ENCODE data around the gene HPS3. TPM values are rescaled to one million over a fixed set of nuclear protein-coding genes. Genes with fewer than 3 reads are reported as not detected.

The HPS3 gene
- total RNA-seq, 2 experiments from 2014 or later: 26.2 to 38.8 TPM

GRCh38 chr3:149167898-149168297 is 38.5 kb downstream of the HPS3 start:
- Histone ChIP-seq H3K27ac (ENCODE audit: low read depth, low read length, poor library complexity, severe bottlenecking) (no peak overlapping the region), H2AFZ (ENCODE audit: low read length) (no peak overlapping the region), H4K20me1 (ENCODE audit: insufficient read depth, low read length) (no peaks in the 10 kb centered on the region), H3K9me3 (ENCODE audit: low read length) (no peaks in the 10 kb centered on the region), H3K79me2 (ENCODE audit: insufficient read depth, low read depth, low read length) (no peaks in the 10 kb centered on the region), H3K36me3 (ENCODE audit: insufficient read depth, low read length) (peaks cover 94% of the 10 kb centered on the region), H3K4me2 (ENCODE audit: low read length) (no peak overlapping the region), H3K9me2 (ENCODE audit: insufficient read depth, low read length) (no peaks in the 10 kb centered on the region), H3K4me1 (ENCODE audit: insufficient read depth, low read length, poor library complexity, severe bottlenecking) (peaks cover 5% of the 10 kb centered on the region), H3K4me3 (ENCODE audit: low read depth, low read length, poor library complexity, severe bottlenecking) (no peak overlapping the region)
- no TSS peak for BruUV-seq (replicated peaks)
- POLR2A ChIA-PET: no interaction called here
- CTCF ChIA-PET (ENCODE audit: unreplicated experiment): no interaction called here
- TF ChIP-seq CTCF (conservative IDR thresholded peaks at IDR 0.05; ENCODE audit: low read length) (no peak), EZH2phosphoT487 (IDR thresholded peaks at IDR 0.05; ENCODE audit: borderline replicate concordance, low read depth, low read length) (no peak)
- intact Hi-C loops (cut with micrococcal nuclease; ENCODE audit: unreplicated experiment): no loop called here
- no peak for DNase-seq (ENCODE audit: low spot score)

- no TSS peak for BruUV-seq (replicated peaks)
- ChIA-PET CTCF (ENCODE audit: unreplicated experiment) (no interaction called here), POLR2A (interaction anchor here (1.2 kb wide), 1 partner anchor 13 kb away, joined by 3 read pairs; no protein-coding TSS in a partner anchor)
- no peaks in the 10 kb centered on the region for H3K9me2 ChIP-seq (ENCODE audit: insufficient read depth, low read length)
- peaks cover 85% of the 10 kb centered on the region for H3K36me3 ChIP-seq (ENCODE audit: insufficient read depth, low read length)
- no peak overlapping the region for H3K27ac ChIP-seq (ENCODE audit: low read depth, low read length, poor library complexity, severe bottlenecking)
- no peak overlapping the region for H3K4me3 ChIP-seq (ENCODE audit: low read depth, low read length, poor library complexity, severe bottlenecking)
- intact Hi-C loops (cut with micrococcal nuclease; ENCODE audit: unreplicated experiment): no loop called here
- H2AFZ ChIP-seq (ENCODE audit: low read length): no peak overlapping the region
- DNase-seq (ENCODE audit: low spot score): no peak
- no peaks in the 10 kb centered on the region for H3K79me2 ChIP-seq (ENCODE audit: insufficient read depth, low read depth, low read length)
- H3K4me2 ChIP-seq (ENCODE audit: low read length): no peak overlapping the region
- H4K20me1 ChIP-seq (ENCODE audit: insufficient read depth, low read length): no peaks in the 10 kb centered on the region
- TF ChIP-seq EZH2phosphoT487 (IDR thresholded peaks at IDR 0.05; ENCODE audit: borderline replicate concordance, low read depth, low read length): no peak
- no peak for TF ChIP-seq CTCF (conservative IDR thresholded peaks at IDR 0.05; ENCODE audit: low read length)
- no peaks in the 10 kb centered on the region for H3K4me1 ChIP-seq (ENCODE audit: insufficient read depth, low read length, poor library complexity, severe bottlenecking)
- H3K9me3 ChIP-seq (ENCODE audit: low read length): no peaks in the 10 kb centered on the region
Measured at GRCh38 chr3:149170672-149171071, 41.2 kb downstream of the HPS3 start.

GRCh38 chr3:149174901-149175300 is 45.5 kb downstream of the HPS3 start:
- Histone ChIP-seq H3K79me2 (ENCODE audit: insufficient read depth, low read depth, low read length) (no peaks in the 10 kb centered on the region), H2AFZ (ENCODE audit: low read length) (no peak overlapping the region), H3K9me2 (ENCODE audit: insufficient read depth, low read length) (no peaks in the 10 kb centered on the region), H3K4me2 (ENCODE audit: low read length) (no peak overlapping the region), H3K4me1 (ENCODE audit: insufficient read depth, low read length, poor library complexity, severe bottlenecking) (no peaks in the 10 kb centered on the region), H3K27ac (ENCODE audit: low read depth, low read length, poor library complexity, severe bottlenecking) (no peak overlapping the region), H3K9me3 (ENCODE audit: low read length) (no peaks in the 10 kb centered on the region), H3K4me3 (ENCODE audit: low read depth, low read length, poor library complexity, severe bottlenecking) (no peak overlapping the region), H3K36me3 (ENCODE audit: insufficient read depth, low read length) (peaks cover 44% of the 10 kb centered on the region), H4K20me1 (ENCODE audit: insufficient read depth, low read length) (no peaks in the 10 kb centered on the region)
- no TSS peak for BruUV-seq (replicated peaks)
- intact Hi-C loops (cut with micrococcal nuclease; ENCODE audit: unreplicated experiment): no loop called here
- no peak for DNase-seq (ENCODE audit: low spot score)
- POLR2A ChIA-PET: no interaction called here
- TF ChIP-seq EZH2phosphoT487 (IDR thresholded peaks at IDR 0.05; ENCODE audit: borderline replicate concordance, low read depth, low read length): no peak
- no peak for TF ChIP-seq CTCF (conservative IDR thresholded peaks at IDR 0.05; ENCODE audit: low read length)
- CTCF ChIA-PET (ENCODE audit: unreplicated experiment): no interaction called here

Measured in OCI-LY7 (cell line).